ENCODE results near the gene STAB2.
A peak's percentile ranks its signal among the peaks of the same experiment; 100 is the strongest.

STAB2 gene

DNA sequence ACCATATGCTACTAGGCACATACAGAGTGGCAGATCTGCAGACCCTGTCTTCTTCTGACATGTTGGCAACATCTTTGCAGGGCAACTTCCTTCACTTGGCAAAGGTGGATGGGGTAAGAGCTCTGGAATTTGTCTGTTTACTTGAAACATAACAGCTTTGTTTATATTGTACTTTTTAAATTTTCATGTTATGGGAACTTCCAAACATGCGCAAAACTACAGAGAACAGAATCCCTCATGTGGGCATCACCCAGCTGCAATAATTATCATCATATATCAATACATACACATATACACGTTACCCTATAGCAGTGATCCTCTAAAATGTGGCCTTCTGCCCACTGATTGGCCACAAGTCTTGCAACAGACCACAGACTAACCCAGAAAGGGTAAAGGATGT lies 103.4 kb downstream of the STAB2 start:
- no peak for DNase-seq (ENCODE audit: low read depth, low spot score)

DNA sequence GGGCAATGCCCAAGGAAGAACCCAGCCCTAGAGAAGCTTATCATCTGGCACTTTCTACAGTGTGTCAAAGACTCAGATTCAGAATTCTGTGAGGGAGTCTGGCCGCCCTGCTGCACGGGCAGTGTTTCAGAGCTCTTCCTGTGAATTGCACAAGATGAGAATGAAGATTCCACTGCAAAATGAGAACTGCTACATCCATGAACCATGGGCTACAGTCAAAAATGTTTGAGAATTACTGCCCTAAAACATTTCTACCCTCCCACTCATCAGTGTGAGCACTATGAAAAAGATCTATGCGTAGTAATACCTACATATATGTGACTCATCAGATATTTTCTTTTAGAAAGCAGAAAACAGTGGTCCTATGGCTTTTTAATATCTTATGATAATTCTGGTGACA lies 104.0 kb downstream of the STAB2 start:
- DNase-seq (ENCODE audit: low read depth, low spot score): no peak

DNA sequence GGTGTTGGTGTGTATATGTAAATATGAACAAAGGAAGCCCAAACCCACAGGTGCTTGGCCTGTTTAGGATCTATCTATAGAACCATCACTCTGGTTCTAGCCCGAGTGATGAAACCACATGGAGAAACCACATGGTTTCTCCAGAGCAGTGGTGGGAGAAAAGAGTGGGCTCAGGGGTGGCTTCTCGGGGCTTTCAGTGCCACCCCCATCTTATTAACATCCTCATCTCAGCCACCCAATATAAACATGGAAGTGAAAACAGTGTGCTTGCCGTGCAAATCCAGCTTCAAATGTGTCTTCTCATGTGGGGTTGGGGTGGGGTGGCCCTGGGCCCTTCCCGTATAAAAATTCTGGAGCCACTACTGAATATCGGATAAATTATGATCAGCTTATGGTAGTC lies 109.0 kb downstream of the STAB2 start:
- no peak for DNase-seq (ENCODE audit: low read depth, low spot score)

DNA sequence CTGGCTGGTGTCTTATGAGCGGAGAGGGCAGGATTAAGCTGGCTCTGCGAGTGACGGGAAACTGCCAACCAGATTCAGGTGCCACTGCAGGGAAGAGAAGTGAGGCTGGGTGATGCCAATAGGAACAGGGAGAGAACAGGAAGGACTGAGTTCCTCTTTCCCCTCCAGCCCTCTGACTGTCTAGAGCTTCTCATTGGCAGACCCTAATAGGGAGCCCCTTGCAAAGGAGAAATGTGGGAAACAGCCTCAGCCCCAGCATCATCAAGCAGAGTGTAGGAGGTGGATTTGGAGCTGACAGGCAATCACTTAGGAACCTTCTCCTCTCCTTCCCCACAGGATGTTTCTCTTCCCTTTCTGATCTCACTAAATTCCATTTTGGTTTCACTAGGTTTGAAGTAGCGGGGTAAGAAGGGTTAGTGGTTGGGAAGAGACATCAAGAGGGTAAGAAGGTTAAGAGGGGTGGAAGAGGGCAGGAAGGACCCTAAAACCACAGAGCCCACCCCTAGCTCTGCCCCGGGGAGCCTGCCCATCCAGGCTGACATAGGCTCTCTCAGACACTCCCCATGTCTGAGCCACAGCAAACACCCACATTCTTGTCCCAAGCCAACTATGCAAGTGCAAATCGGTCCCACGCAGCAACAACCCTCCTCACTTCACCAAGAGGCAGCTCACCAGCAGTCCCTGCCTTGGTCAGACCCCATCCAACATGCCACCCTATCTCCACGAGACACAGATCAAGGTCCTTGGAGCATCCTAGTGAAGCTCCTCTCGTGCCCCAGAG lies 111.1 kb downstream of the STAB2 start:
- no peak for DNase-seq (ENCODE audit: low read depth, low spot score)

DNA sequence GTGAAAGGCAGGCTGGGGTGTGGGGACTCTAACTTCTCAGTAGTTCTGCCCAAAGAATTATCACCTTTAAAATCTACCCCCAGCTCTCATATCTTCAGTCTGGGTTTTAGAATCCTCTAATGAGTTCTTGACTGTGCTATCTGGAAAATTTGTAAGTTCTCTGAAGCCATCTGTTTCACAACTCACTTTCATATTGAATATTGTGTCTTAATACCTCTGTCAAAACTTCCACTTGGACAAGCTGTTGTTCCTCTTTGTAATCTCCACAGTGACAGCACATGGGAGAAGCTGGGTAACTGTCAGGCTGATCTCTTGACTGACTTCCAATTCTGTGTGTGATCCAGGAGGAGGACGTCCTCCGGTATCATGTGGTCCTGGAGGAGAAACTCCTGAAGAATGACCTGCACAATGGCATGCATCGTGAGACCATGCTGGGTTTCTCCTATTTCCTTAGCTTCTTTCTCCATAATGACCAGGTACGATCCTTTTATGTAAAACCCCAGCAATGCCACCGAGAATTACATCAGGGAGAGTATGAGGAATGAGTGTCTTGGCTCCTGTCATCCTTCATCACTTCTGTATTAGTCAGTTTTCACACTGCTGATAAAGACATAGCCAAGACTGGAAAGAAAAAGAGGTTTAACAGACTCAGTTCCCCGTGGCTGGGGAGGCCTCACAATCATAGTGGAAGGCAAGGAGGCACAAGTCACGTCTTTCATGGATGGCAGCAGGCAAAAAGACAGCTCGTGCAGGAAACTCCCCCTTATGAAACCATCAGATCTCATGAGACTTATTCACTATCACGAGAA lies 111.9 kb downstream of the STAB2 start:
- no peak for DNase-seq (ENCODE audit: low read depth, low spot score)

DNA sequence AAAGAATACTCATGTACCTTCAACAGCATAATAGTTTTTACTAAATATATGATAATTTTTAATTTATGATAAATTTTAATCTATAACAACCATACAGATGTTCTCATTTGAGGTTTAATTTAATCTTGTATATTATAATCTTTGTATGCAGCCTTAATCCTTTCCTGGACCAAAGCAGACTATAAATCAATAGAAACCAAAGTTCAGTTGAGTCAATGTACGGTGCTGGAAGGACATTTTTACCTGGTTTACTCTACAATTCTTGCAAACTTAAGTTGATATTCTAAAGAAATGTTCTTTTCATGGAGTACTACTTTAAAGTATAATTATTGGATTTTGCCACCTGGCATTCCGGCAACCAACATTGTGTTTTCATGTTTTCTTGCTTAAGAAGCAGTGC lies 118.0 kb downstream of the STAB2 start:
- no peak for DNase-seq (ENCODE audit: low read depth, low spot score)

DNA sequence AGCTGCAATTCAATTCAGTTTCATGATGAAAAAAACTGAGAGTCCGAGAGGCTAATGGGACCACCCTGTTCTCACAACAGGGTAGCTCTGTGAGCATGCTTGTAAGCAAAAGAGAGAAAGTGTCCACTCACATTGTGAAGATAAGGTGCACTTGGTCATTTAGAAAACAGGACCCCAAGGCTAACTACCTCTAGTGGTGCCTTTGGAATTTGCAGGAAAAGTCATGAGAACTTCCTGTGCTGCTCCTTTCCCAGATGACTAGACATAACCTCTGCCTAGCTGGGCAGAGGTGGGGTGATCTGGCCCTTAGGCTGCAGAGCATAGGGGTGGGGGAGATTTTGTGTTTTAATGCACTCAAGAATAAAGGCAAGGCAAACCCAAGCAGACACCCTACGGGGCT lies 118.9 kb downstream of the STAB2 start:
- DNase-seq (ENCODE audit: low read depth, low spot score): no peak

DNA sequence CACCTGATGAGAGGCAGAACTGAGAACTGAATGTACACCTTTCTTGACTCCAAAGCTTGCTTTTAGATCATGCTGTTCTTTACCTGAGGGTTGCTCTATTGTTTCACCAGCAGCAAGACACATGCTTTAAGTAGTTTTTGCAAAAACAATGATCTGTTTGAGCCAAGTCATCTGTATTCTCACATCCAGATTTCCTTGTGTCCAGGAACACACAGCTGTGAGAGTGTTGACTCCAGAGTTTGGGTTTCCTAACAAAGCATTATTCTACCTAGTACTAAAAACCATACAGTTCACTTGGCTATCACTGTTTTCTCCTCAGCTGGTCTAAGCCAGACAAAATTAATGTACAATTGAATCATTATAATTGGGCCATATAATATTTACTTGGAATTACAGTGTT lies 120.4 kb downstream of the STAB2 start:
- no peak for DNase-seq (ENCODE audit: low read depth, low spot score)

DNA sequence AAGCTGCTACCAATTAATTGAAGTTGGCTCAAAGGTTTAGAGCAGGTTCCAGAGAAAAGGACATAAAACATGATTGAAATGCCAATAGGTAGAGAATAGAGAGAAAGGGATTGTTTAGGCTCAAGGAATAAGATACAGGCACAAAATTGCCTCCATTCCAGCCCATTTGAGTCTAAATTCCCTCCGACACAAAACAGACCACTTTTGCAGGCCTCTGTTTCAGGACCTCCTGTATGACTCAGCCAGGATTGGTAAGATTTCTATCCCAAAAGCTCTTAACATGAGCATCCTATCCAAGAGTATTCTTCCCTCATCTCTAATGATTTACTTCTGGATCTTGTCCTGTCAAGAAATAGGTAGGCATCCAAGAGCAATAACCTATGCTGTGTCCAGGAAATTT lies 123.5 kb downstream of the STAB2 start:
- DNase-seq (ENCODE audit: low read depth, low spot score): no peak

DNA sequence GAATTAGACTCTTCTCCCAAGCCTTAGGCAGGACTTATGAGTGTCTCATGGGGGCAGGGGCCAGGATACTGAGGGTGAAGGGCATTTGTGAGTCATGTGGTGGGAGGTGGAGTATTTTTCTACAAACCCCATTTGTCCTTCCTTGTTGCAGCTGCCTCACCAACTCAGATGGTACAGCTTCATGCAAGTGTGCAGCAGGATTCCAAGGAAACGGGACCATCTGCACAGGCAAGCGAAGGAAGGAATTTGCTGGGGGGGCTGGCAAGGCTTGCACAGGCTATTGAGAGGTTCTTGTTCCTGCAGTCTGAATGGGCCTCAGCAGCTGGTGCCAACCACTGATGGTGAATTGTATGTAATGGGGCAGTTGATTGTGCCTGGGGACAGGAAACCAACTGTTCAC lies 125.1 kb downstream of the STAB2 start:
- DNase-seq (ENCODE audit: low read depth, low spot score): no peak

DNA sequence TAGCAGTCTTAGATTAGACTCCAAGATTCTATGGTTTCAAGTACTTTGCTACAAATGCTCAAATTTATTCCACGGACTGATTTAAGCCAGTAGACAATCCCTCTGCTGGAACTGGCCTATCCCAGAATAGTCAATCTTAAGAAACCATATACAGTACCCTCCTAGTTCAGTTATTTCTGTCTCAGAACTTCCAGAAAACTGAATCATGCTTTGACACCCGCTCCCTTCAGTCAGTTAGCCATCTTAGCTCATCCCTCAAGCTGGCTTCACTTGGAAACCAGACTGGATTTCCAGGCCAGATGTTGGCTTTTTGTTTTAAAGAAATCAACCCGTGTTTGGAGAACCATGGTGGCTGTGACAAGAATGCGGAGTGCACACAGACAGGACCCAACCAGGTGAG lies 128.4 kb downstream of the STAB2 start:
- DNase-seq (ENCODE audit: low read depth, low spot score): no peak

DNA sequence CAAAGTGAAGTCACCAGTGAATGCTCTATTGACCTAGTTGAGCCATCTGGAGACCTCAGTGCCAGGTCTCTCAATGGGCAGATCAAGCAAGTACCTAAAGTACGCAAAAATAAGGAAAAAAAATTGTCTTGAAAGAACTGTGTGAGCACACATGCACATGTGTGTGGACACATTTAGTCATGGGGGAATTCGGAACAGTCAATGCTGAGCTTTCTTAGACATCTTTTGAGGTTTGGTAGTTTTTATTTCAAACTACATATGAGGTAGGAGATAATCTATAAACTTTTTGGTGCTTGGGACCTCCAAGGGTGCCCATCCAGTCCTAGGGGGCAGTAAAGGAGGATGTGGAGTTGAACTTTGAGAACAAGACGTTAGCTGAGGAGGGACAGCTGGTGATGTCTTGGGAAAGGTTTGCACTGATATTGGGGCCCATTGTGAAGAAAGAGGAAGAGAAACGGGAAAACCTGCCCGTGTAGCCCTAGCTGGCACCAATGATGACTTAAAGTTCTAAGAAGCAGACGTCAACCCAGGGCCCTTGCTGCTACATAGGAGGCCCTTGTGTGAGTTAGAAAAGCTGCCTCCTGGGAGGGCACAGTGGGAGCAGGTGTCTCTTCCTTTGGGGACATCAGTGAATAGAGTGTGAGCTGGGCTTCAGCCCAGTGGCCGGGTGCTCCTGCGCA lies 129.6 kb downstream of the STAB2 start:
- no peak for DNase-seq (ENCODE audit: low read depth, low spot score)

DNA sequence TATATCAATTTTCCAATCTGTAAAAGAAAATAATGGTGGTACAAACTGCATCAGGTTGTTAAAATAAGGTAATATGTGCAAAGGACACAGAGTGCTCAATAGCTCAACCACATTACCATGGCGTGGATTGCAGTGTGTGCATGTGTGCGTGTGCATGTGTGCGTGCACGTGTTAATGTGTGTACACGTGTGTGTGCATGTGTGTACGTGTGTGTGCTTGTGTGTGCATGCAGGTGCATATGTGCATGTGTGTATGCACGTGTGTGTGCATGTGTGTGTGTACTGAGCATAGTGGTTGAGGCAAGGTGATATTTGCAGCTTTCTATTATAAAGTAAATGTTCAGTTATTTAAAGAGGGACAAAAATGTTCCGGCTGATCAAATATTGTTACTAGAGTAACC lies 138.3 kb downstream of the STAB2 start:
- no peak for DNase-seq (ENCODE audit: low read depth, low spot score)

DNA sequence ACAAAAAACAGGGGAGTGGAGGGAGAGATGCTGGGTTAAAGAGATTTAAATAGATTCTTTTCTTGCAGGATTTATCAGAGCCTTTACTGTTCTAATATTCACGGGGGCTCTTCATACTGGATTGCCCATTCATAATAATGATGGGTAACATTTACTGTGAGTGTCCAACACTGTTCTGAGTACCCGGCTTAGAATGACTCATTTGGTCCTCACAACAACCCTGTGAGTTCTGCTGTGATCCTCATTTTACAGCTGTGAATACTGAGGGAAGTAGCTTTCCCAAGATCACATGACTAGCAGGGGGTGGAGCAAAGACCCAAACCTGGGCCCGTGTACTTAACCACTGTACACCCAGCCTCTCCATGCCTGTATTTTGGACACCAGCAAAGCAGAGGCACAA lies 140.6 kb downstream of the STAB2 start:
- no peak for DNase-seq (ENCODE audit: low read depth, low spot score)

DNA sequence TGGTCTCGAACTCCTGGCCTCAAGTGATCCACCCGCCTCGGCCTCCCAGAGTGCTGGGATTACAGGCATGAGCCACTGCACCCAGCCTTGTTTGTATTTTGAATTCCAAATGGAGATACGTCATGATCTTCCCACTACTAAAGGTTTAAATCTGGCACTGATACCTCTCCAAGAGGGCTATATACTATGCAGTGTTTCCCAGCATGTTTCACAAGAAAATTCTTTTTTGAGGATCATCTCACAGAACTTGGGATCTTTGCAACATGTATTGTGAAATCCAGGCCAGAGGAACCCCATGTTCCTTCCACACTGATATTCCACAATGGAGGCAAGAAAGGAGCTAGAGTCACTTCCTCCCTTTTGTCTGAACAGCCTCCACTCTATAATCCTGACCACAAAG lies 141.2 kb downstream of the STAB2 start:
- DNase-seq (ENCODE audit: low read depth, low spot score): no peak

DNA sequence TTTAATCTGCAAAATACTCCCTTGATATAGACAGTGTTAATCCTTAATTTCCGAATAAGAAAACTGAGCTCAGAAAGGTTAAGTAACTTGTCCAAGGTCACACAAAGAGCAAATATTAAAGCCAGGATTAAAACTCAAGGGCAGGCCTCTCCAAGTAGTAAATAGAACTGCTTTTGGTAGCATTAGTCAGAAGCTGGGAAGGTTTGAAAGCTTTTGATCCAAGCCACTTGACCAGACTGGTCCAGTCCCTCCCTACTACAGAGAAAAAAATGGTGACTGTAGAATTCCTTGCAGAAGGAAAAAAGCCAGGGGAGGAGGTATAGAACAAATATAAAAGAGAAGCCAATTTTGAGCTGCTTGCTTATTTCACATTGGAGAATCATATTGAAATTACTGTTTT lies 142.4 kb downstream of the STAB2 start:
- peak; percentile 16 for DNase-seq (ENCODE audit: low read depth, low spot score)

DNA sequence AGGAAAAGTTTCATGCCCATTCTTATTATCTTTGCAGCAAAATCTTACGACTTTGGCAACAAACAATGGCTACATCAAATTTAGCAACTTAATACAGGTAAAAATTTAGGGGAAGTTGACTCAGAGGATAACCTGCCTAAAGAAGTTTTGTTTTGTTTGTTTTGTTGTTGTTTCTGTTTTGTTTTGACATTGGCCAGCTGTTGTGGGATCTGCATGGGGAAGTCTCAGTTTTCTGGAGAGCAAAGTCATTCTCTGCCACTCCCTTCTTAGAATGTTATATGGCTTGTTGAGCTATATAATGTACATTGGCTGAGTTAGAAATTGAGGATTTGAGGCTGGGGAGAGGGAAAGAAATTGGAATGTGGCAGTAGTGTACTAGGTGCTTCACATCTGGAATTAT lies 144.5 kb downstream of the STAB2 start:
- DNase-seq (ENCODE audit: low read depth, low spot score): no peak

DNA sequence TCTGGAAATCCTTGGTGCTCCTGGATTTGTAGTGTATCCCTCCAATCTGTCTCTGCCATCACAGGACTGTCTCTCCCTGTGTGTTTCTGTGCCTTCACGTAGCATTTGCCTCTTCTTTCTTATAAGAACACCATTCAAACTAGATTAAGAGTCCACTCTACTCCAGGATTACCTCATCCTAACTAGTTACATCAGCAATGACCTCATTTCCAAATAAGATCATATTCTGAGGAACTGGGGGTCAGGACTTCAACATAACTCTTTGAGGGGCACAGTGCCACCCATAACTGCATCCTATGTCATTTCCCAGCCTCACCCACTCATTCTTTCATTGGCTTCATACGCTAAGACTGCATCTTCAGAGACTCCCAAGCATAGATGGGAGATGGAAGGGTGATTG lies 147.8 kb downstream of the STAB2 start:
- no peak for DNase-seq (ENCODE audit: low read depth, low spot score)

DNA sequence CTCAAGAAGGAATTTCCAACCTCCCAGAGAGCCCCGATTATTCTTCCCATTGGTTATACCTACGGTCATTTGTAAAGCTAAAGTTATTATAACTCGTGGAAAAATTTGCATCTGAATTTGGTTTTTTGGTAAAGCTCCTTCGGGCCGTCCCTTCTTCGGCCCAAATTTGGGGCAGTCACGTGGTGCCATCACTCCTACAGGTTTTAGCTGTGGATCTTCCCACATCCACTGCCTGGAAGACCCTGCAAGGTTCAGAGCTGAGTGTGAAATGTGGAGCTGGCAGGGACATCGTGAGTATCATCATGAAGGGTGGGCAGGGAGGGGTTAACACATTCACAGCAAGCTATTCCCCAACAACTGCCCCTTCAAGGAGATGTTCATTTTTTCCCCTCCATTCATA lies 148.2 kb downstream of the STAB2 start:
- DNase-seq (ENCODE audit: low read depth, low spot score): no peak

DNA sequence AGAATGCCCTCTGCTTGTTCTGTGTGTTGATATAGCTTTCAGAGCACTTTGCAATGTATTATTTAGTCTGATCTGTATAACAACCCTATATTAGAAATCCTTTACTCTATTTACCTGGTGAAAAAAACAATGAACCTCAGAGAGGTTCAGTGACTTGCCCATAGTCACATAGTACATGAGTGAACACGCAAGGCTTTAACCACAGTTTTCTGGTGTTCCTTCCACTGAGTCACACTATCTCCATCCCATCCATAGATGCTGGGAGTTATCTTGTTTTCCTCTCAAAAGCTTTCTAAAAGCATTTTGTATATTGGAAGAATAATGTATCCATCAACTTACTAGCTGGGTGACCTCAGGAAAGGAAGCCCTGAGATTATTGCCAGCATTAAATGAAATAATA lies 149.5 kb downstream of the STAB2 start:
- DNase-seq (ENCODE audit: low read depth, low spot score): no peak

DNA sequence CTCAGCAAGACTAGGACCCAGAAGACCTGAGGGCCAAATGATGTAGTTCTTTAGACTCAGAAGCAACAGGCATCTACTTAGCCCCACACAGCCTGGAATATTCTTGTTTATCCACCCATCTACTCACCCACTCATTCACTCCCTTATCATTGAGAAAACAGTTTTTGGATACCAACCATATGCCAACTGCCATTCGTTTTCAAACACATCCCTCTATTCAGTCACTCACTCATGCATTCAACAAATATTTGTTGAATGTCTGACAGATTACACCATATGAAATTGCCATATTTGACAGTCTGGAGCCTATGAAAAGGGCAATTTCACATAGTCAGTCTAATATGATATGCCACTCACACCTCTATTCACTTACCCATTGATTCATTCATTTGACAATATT lies 150.8 kb downstream of the STAB2 start:
- DNase-seq (ENCODE audit: low read depth, low spot score): no peak

DNA sequence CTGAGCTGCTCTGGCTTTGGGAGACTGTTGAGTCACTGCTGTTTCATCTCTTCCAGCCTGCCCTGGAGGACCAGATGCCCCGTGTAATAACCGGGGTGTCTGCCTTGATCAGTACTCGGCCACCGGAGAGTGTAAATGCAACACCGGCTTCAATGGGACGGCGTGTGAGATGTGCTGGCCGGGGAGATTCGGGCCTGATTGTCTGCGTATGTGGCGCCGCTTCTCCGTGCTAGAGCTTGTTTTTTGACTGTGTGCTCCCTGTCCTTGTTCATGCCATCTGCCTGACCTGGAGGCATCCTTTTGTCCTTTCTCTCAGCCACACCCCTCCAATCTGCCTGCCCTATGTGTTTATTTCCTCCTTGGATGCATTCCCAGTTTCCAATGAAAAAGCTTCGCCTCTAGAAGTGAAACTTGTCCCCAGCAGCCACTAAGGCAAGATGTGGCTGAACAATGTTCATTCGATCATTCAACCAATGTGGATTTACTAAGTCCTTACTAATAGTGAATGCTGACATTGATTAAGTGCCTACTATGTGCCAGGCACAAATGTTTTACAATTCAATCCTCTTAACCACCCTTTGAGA lies 155.4 kb downstream of the STAB2 start:
- DNase-seq (ENCODE audit: low read depth, low spot score): peak; percentile 40

Measured in astrocyte of the hippocampus (primary cell).